Endothelial cell of umbilical vein (primary cell): ENCODE measurements around the gene AGBL4. TPM values are rescaled to one million over a fixed set of nuclear protein-coding genes. Genes with fewer than 3 reads are reported as not detected.

Experiments used
- BruUV-seq: library from RNA; stranded (reverse); fragments of 400-500 nt; replicated peaks from 2 replicates; lab custom pipeline; 2021; lab: Mats Ljungman, UMichigan
- CTCF ChIA-PET: fragments of 300-600, 350-600 bp; sonication (Branson Sonifier 250); formaldehyde crosslinking; loops from one replicate; lab custom pipeline; 2021; ENCODE audit warnings: antibody characterized with exemption, inconsistent platforms; lab: Charles Lee
- POLR2A ChIA-PET: fragments of 300-600, 350-600 bp; sonication (Branson Sonifier 250); formaldehyde crosslinking; loops from one replicate; lab custom pipeline; 2021; ENCODE audit warnings: antibody characterized with exemption, inconsistent platforms; lab: Charles Lee
- DNase-seq: peaks from one replicate; pipeline ENCODE4 v3.0.0-alpha.2; 2011; ENCODE audit warnings: low read depth, low spot score
- FAIRE-seq: peaks from 2 replicates; lab custom pipeline; 2011; peaks lifted over from hg19 to GRCh38; lab: Jason Lieb, UNC
- H2AFZ ChIP-seq: 2 replicates; pipeline ENCODE4 v1.6.0; 2012; ENCODE audit warnings: low read depth, low read length, control low read depth, inconsistent platforms
- H3K27ac ChIP-seq: 2 replicates; pipeline ENCODE4 v1.5.1; 2011; ENCODE audit warnings: low read depth, mild to moderate bottlenecking, control low read depth, low read length, moderate library complexity; ENCODE audit not compliant: insufficient read depth
- H3K27me3 ChIP-seq, 2 experiments: 2 replicates each; pipeline versions ENCODE4 v1.6.0 to v1.6.1; 2011; ENCODE audit warnings: low read length in 2 of 2, mixed read lengths in 1 of 2; ENCODE audit not compliant: control insufficient read depth in 2 of 2, insufficient read depth in 2 of 2
- H3K36me3 ChIP-seq, 2 experiments: 2 replicates in 1 of 2; 3 replicates in 1 of 2; pipeline ENCODE4 v1.5.1; 2011; ENCODE audit warnings: low read length in 2 of 2, mild to moderate bottlenecking in 1 of 2, moderate library complexity in 1 of 2; ENCODE audit not compliant: control insufficient read depth in 2 of 2, insufficient read depth in 2 of 2; ENCODE audit errors: extremely low read depth in 1 of 2
- H3K4me1 ChIP-seq: 3 replicates; pipeline ENCODE4 v1.5.1; 2011; ENCODE audit warnings: mild to moderate bottlenecking, low read length; ENCODE audit not compliant: control insufficient read depth, insufficient read depth; ENCODE audit errors: extremely low read depth
- H3K4me2 ChIP-seq: 2 replicates; pipeline ENCODE4 v1.6.1; 2011; ENCODE audit warnings: low read length, control low read depth, mixed read lengths; ENCODE audit not compliant: insufficient read depth
- H3K4me3 ChIP-seq, 3 experiments: fragments of 200-600 bp in 1 of 3; sonication (generic), shearing (Covaris generic) in 1 of 3; replicated peaks in 1 of 3; 2 replicates each; pipeline ENCODE4 v1.5.1; 2011 to 2016; ENCODE audit warnings: control low read depth in 3 of 3, low read length in 3 of 3, mild to moderate bottlenecking in 2 of 3, inconsistent platforms in 1 of 3, low read depth in 1 of 3, moderate library complexity in 1 of 3; ENCODE audit not compliant: insufficient read depth in 1 of 3
- H3K79me2 ChIP-seq: 2 replicates; pipeline ENCODE4 v1.6.0; 2012; ENCODE audit warnings: low read length, inconsistent platforms; ENCODE audit not compliant: control insufficient read depth, insufficient read depth
- H3K9ac ChIP-seq: replicated peaks from 2 replicates; pipeline ENCODE3; 2011; ENCODE audit warnings: low read length, control low read depth; ENCODE audit not compliant: insufficient read depth; ENCODE audit errors: extremely low read depth
- H3K9me1 ChIP-seq: replicated peaks from 3 replicates; pipeline ENCODE4 v1.6.0; 2011; ENCODE audit warnings: mild to moderate bottlenecking, low read length; ENCODE audit not compliant: control insufficient read depth, insufficient read depth; ENCODE audit errors: extremely low read depth
- H3K9me3 ChIP-seq: replicated peaks from 2 replicates; pipeline ENCODE4 v1.5.1; 2012; ENCODE audit warnings: low read length, inconsistent platforms; ENCODE audit not compliant: control insufficient read depth, insufficient read depth
- H4K20me1 ChIP-seq: replicated peaks from 2 replicates; pipeline ENCODE3; 2011; ENCODE audit warnings: mild to moderate bottlenecking, low read length; ENCODE audit not compliant: control insufficient read depth, insufficient read depth; ENCODE audit errors: extremely low read depth
- EZH2 ChIP-seq: IDR thresholded peaks from 2 replicates; pipeline ENCODE4 v1.6.1; 2012; ENCODE audit warnings: borderline replicate concordance, low read depth, mild to moderate bottlenecking, moderate library complexity, low read length, inconsistent platforms; ENCODE audit not compliant: severe bottlenecking
- FOS ChIP-seq: IDR thresholded peaks from 2 replicates; pipeline ENCODE4 v1.6.1; 2011; ENCODE audit warnings: mild to moderate bottlenecking, low read length, moderate library complexity, borderline replicate concordance; ENCODE audit not compliant: insufficient read depth
- GATA2 ChIP-seq: IDR thresholded peaks from 2 replicates; pipeline ENCODE4 v1.7.0; 2011; ENCODE audit warnings: low read depth, mild to moderate bottlenecking, moderate library complexity, mixed read lengths, low read length; ENCODE audit not compliant: insufficient read length, insufficient read depth
- JUN ChIP-seq: IDR thresholded peaks from 2 replicates; pipeline ENCODE4 v1.6.1; 2011; ENCODE audit warnings: borderline replicate concordance, low read depth; ENCODE audit not compliant: insufficient read length, insufficient read depth
- MYC ChIP-seq: IDR thresholded peaks from one replicate; pipeline ENCODE4 v1.6.1; 2011; ENCODE audit warnings: mild to moderate bottlenecking, low read depth, low read length
- POLR2A ChIP-seq: IDR thresholded peaks from 2 replicates; pipeline ENCODE4 v1.6.1; 2012; ENCODE audit warnings: low read depth, mild to moderate bottlenecking, control low read depth, low read length
- POLR2AphosphoS5 ChIP-seq: IDR thresholded peaks from 2 replicates; pipeline ENCODE4 v1.6.1; 2012; ENCODE audit warnings: low read depth, mild to moderate bottlenecking, control low read depth, low read length, moderate library complexity; ENCODE audit not compliant: insufficient read depth
- dilution Hi-C: fragments of 300-500 bp; cut with MboI; formaldehyde crosslinking; loops from one replicate; pipeline ENCODE4 v1.15.0; 2019; ENCODE audit warnings: low sequenced_read_pairs; ENCODE audit not compliant: extremely low pct_ligation_motif_present
- intact Hi-C: fragments of 100-400 bp; cut with micrococcal nuclease; formaldehyde crosslinking; loops from one replicate; pipeline ENCODE4 v1.10.0; 2022
- polyA plus RNA-seq, 4 experiments: library from polyadenylated mRNA; depleted of rRNA in 3 of 4; stranded (reverse) in 3 of 4; unstranded in 1 of 4; fragments of >200 nt; gene quantifications; 2 replicates each; pipeline versions ENCODE4 v1.2.1 to v1.2.3, GENCODE V29; 2011 to 2012; ENCODE audit warnings: missing spikeins in 1 of 4
- total RNA-seq: library from RNA; stranded (reverse); gene quantifications from 2 replicates; pipeline ENCODE4 v1.2.3, GENCODE V29; 2021
- TF ChIP-seq, protein P1 (sequence below), 2 donors: IDR thresholded peaks; 1 replicate in 1 of 2; 2 replicates in 1 of 2; pipeline ENCODE4 v1.5.1; 2011; ENCODE audit warnings: low read length in 2 of 2, mild to moderate bottlenecking in 2 of 2, moderate library complexity in 2 of 2, control low read depth in 1 of 2, inconsistent platforms in 1 of 2, low read depth in 1 of 2; ENCODE audit not compliant: insufficient read depth in 1 of 2; ENCODE audit errors: extremely low read depth in 1 of 2
- TF ChIP-seq, protein P2 (sequence below): IDR thresholded peaks from 2 replicates; pipeline ENCODE4 v1.6.1; 2011; ENCODE audit not compliant: insufficient read depth, insufficient read length

The AGBL4 gene
- total and polyA plus RNA-seq, 2 donors (not counting 3 experiments of a cell fraction or from before 2014, with no cell fraction given), result not detected

DNA sequence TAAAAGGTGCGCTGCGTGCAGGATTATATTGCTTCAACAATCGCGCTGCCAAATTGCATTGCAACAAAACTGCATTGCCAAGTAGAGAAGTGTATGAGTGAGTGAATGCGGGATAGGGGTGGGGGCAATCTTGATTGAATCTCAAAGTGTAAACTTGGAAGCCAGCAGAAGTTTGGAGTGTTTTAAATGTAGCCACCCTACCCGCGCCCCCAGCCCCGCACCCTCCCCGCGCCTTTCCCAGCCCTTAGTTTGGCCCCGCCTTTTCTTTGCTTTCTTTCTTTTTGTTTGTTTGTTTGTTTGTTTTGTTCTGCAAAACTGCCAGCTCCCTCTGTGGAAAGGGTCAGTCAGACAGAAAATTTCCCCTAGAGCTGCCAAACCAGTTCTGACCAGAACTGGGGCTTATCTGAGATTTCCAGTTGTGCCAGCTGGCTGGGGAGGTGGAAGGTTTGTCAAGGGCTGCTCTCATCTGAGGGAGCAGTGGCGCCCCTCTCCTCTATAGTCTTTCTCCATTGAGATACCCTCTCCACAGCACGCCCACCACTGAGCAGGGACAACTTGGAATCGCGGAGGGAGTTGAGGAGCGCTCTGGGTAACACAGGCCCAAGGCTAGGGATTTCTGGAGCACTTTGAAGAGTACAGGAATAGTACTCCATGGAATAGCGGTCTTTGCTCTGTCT lies 1246.4 kb downstream of the AGBL4 start:
- Histone ChIP-seq H3K27me3 (peaks cover 0 to 2% of the 10 kb centered on the region in 2 experiments), H3K4me2 (no peak overlapping the region), H3K9ac (no peak overlapping the region), H3K9me1 (no peaks in the 10 kb centered on the region), H3K9me3 (no peaks in the 10 kb centered on the region), H3K27ac (no peak overlapping the region), H3K4me1 (no peaks in the 10 kb centered on the region), H4K20me1 (no peaks in the 10 kb centered on the region), H3K4me3 (no peak overlapping the region), H3K36me3 (no peaks in the 10 kb centered on the region), H3K79me2 (no peaks in the 10 kb centered on the region), H2AFZ (no peak overlapping the region)
- CTCF ChIA-PET, result no interaction called here
- TF ChIP-seq, protein P1, sequence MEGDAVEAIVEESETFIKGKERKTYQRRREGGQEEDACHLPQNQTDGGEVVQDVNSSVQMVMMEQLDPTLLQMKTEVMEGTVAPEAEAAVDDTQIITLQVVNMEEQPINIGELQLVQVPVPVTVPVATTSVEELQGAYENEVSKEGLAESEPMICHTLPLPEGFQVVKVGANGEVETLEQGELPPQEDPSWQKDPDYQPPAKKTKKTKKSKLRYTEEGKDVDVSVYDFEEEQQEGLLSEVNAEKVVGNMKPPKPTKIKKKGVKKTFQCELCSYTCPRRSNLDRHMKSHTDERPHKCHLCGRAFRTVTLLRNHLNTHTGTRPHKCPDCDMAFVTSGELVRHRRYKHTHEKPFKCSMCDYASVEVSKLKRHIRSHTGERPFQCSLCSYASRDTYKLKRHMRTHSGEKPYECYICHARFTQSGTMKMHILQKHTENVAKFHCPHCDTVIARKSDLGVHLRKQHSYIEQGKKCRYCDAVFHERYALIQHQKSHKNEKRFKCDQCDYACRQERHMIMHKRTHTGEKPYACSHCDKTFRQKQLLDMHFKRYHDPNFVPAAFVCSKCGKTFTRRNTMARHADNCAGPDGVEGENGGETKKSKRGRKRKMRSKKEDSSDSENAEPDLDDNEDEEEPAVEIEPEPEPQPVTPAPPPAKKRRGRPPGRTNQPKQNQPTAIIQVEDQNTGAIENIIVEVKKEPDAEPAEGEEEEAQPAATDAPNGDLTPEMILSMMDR (IDR thresholded peaks at IDR 0.05; ENCODE audit: extremely low read depth in 1 of 2, insufficient read depth in 1 of 2, low read depth in 1 of 2, low read length in 2 of 2), result no peak
- TF ChIP-seq JUN, result no peak
- TF ChIP-seq FOS, result no peak
- no peak for TF ChIP-seq GATA2
- no peak for TF ChIP-seq POLR2A
- TF ChIP-seq MYC, result no peak
- TF ChIP-seq, protein P2, sequence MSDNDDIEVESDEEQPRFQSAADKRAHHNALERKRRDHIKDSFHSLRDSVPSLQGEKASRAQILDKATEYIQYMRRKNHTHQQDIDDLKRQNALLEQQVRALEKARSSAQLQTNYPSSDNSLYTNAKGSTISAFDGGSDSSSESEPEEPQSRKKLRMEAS, result no peak
- TF ChIP-seq POLR2AphosphoS5, result no peak
- TF ChIP-seq EZH2, result no peak
- dilution Hi-C loops, result no loop called here
- no peak for FAIRE-seq
- no peak for DNase-seq
- intact Hi-C loops, result no loop called here
- POLR2A ChIA-PET, result no interaction called here
- BruUV-seq, result no TSS peak
